GM21825 (cell line): ENCODE data around the gene POLR3B.
"Not testable (repeated sequence)": the region's sequence is repeated elsewhere in the genome, so short reads cannot be mapped to it uniquely, and the experiment has no call there.

Experiments used
- ATAC-seq: cut with Tn5 transposase; IDR thresholded peaks from one replicate; pipeline ENCODE4 v1.9.1; 2021; ENCODE audit warnings: mild to moderate bottlenecking, moderate library complexity; ENCODE audit not compliant: unreplicated experiment

POLR3B gene

GRCh38 chr12:106455111-106455510, 97.6 kb downstream of the POLR3B start:
- no peak for ATAC-seq

- ATAC-seq: no peak
Measured at GRCh38 chr12:106459124-106459523, 101.6 kb downstream of the POLR3B start.

- no peak for ATAC-seq
Measured at GRCh38 chr12:106459534-106459933, 102.0 kb downstream of the POLR3B start.

GRCh38 chr12:106461730-106462129, 104.2 kb downstream of the POLR3B start:
- ATAC-seq: no peak

GRCh38 chr12:106465605-106466004, 108.1 kb downstream of the POLR3B start:
- ATAC-seq: not testable (repeated sequence)

GRCh38 chr12:106475662-106476061, 118.1 kb downstream of the POLR3B start:
- ATAC-seq: not testable (repeated sequence)

GRCh38 chr12:106477627-106478026, 120.1 kb downstream of the POLR3B start:
- not testable (repeated sequence) for ATAC-seq

GRCh38 chr12:106480251-106480650, 122.7 kb downstream of the POLR3B start:
- ATAC-seq: no peak

GRCh38 chr12:106481246-106481645, 123.7 kb downstream of the POLR3B start:
- no peak for ATAC-seq

- no peak for ATAC-seq
Measured at GRCh38 chr12:106487664-106488063, 130.1 kb downstream of the POLR3B start.

GRCh38 chr12:106488884-106489283, 131.3 kb downstream of the POLR3B start:
- no peak for ATAC-seq

- ATAC-seq: no peak
Measured at GRCh38 chr12:106490264-106490663, 132.7 kb downstream of the POLR3B start.

GRCh38 chr12:106492857-106493256, 135.3 kb downstream of the POLR3B start:
- ATAC-seq: no peak

- ATAC-seq: no peak
Measured at GRCh38 chr12:106493531-106493930, 136.0 kb downstream of the POLR3B start.

- ATAC-seq: no peak
Measured at GRCh38 chr12:106495354-106495965, 137.9 kb downstream of the POLR3B start.

- ATAC-seq: no peak
Measured at GRCh38 chr12:106498056-106498455, 140.5 kb downstream of the POLR3B start.

GRCh38 chr12:106499628-106500027, 142.1 kb downstream of the POLR3B start:
- no peak for ATAC-seq

- no peak for ATAC-seq
Measured at GRCh38 chr12:106506691-106507090, 149.1 kb downstream of the POLR3B start.

- no peak for ATAC-seq
Measured at GRCh38 chr12:106508966-106509365, 151.4 kb downstream of the POLR3B start.

GRCh38 chr12:106511365-106511764, 153.8 kb downstream of the POLR3B start:
- no peak for ATAC-seq

GRCh38 chr12:106517314-106517713, 159.8 kb downstream of the POLR3B start:
- no peak for ATAC-seq

- no peak for ATAC-seq
Measured at GRCh38 chr12:106519607-106520021, 162.1 kb downstream of the POLR3B start.

GRCh38 chr12:106521901-106522300, 164.4 kb downstream of the POLR3B start:
- no peak for ATAC-seq
